BE2C (cell line): ENCODE data around the gene PDCD1LG2.

Experiments used
- DNase-seq: peaks from one replicate; pipeline ENCODE4 v3.0.0-alpha.2; 2020
- H3K27me3 ChIP-seq: fragments of 250-450 bp; sonication (Bioruptor Pico); 2 replicates; pipeline ENCODE4 v1.5.1; 2020; ENCODE audit warnings: mild to moderate bottlenecking
- H3K36me3 ChIP-seq: fragments of 250-450 bp; sonication (Bioruptor Pico); 2 replicates; pipeline ENCODE4 v1.5.1; 2020; ENCODE audit warnings: mild to moderate bottlenecking
- H3K4me1 ChIP-seq: fragments of 250-450 bp; sonication (Bioruptor Pico); 2 replicates; pipeline ENCODE4 v1.5.1; 2020
- H3K4me3 ChIP-seq: 2 replicates; pipeline ENCODE4 v1.5.1; 2011; ENCODE audit warnings: low read depth, low read length
- H3K9me3 ChIP-seq: fragments of 250-450 bp; sonication (Bioruptor Pico); 2 replicates; pipeline ENCODE4 v1.5.1; 2020
- TF ChIP-seq, protein P1 (sequence below): IDR thresholded peaks from 2 replicates; pipeline ENCODE4 v1.5.1; 2012; ENCODE audit warnings: mild to moderate bottlenecking, low read depth, low read length

Gene PDCD1LG2

DNA sequence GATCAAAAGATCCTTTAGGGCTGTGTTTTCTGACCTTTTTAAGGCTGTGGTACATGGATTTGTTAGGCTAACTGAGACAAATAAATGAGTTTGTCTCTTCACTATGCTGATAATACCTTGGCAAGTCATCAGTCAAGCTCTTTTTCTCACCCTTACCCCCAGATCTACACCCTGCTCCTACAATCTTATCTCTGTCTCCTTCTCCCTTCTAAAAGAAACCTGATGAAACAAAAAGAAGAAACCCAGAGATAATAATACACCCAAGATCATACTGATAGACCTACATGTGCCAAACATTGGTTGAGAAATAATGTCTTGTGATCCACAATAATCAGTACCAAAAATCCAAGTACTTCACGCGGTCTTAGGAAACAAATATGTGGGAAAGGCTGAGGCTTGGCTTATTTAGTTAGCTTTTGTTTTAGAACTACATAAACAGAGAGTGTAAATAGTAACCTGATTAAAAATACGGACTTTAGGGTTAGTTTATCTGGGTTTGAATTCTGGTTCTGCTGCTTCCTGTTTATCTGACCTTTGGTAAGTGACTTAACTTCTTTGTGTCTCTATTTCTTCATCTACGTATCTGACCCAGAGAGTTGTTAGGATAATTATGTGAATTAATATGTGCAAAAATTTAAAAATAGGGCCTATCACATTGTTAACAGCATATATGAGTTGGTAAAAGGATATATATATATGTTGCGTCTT is 24.8 kb upstream of the PDCD1LG2 start:
- H3K4me1 ChIP-seq: no peaks in the 10 kb centered on the region; the same call in 1 of the 2 replicates
- no peak for DNase-seq
- TF ChIP-seq, protein P1, sequence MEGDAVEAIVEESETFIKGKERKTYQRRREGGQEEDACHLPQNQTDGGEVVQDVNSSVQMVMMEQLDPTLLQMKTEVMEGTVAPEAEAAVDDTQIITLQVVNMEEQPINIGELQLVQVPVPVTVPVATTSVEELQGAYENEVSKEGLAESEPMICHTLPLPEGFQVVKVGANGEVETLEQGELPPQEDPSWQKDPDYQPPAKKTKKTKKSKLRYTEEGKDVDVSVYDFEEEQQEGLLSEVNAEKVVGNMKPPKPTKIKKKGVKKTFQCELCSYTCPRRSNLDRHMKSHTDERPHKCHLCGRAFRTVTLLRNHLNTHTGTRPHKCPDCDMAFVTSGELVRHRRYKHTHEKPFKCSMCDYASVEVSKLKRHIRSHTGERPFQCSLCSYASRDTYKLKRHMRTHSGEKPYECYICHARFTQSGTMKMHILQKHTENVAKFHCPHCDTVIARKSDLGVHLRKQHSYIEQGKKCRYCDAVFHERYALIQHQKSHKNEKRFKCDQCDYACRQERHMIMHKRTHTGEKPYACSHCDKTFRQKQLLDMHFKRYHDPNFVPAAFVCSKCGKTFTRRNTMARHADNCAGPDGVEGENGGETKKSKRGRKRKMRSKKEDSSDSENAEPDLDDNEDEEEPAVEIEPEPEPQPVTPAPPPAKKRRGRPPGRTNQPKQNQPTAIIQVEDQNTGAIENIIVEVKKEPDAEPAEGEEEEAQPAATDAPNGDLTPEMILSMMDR: no peak
- no peaks in the 10 kb centered on the region for H3K9me3 ChIP-seq
- H3K27me3 ChIP-seq: no peaks in the 10 kb centered on the region
- H3K4me3 ChIP-seq: no peak overlapping the region
- no peaks in the 10 kb centered on the region for H3K36me3 ChIP-seq

GRCh38 chr9:5486988-5487387 is 23.3 kb upstream of the PDCD1LG2 start:
- TF ChIP-seq, protein P1: no peak
- no peaks in the 10 kb centered on the region for H3K27me3 ChIP-seq
- H3K9me3 ChIP-seq: no peaks in the 10 kb centered on the region

DNA sequence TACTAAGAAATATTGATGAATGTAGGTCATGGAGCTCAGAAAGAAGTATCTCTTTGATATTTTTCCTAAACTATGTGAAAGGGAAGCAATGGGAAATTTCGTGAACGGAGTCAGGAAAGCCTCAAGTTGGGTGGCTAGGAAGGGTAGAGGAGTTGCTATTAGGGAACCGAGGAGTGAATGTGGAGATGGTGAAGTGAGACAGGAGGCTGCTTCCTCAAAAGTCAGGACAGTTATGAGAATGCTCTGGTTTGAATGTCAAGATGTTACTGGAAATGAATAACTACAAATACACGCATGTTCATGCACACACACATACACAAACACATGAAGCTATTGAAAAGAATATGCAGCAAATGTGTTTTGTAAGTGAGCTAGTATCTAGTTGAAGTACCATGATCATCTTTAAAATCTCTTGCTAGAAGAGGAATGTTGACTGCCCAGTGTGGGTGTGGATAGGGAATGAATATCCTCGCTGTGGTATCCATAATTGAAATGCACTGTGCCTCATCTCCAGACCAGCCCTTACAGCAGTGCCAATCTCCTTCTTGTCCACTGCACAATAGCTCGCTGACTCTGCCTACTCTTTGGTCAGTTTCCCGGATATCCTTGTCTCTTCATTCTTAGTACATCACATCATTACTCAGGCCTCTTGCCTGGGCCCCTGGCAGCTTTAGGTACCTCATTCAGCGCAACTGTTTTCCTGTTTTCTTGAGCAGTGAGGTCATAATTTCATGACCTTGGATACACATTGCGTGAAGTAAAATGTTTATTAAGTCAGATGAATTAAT is 21.9 kb upstream of the PDCD1LG2 start:
- DNase-seq: no peak
- H3K4me3 ChIP-seq: no peak overlapping the region
- H3K27me3 ChIP-seq: no peaks in the 10 kb centered on the region
- no peaks in the 10 kb centered on the region; the same call in 1 of the 2 replicates for H3K4me1 ChIP-seq
- H3K9me3 ChIP-seq: no peaks in the 10 kb centered on the region
- no peaks in the 10 kb centered on the region for H3K36me3 ChIP-seq
- TF ChIP-seq, protein P1: no peak

More at GRCh38 chr9:5486988-5487387, 23.3 kb upstream of the PDCD1LG2 start:
- Histone ChIP-seq H3K4me3 (no peak overlapping the region), H3K36me3 (no peaks in the 10 kb centered on the region), H3K4me1 (no peaks in the 10 kb centered on the region; the same call in 1 of the 2 replicates)
- DNase-seq: no peak

DNA sequence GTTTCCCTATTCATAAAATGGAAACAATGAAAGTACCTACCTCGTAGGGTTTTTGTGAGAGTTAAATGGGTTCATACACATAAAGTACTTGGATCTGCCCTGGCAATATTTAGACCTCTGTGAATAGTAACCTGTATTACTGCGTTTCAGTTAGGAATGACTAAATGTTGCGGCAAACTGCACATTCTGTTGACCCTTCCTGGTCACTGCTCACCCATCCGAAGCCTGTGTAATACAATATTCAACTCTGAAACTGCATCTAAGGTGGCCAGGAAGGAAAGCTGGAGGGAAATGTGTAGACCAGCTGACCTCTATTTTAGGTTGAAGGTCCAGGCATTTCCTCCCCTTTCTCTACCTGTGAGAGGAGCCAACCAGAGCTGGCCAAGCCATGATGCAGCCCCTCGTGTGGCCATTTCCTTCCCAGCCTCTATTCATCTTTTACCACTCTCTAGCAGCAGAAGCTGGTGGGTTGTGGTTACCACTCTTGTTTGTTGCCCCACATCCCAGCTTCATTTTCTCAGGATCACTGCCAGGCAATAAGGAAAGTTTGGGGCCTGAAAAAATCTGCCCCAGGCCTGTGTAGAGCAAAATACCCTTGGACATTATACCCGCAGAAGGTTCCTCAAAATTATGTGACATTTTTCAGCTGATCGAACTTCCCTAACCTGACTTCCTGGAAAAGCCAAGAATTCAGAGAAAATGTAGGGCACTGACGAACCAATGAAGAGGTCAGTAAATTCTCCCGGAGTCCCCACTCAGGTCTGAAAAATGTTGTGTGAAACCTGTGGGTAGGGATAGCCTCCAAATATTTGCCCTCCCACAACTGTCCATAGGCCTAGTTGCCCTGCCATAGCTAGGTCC is 20.5 kb upstream of the PDCD1LG2 start:
- Histone ChIP-seq H3K36me3 (no peaks in the 10 kb centered on the region), H3K4me1 (no peaks in the 10 kb centered on the region; the same call in 1 of the 2 replicates), H3K27me3 (no peaks in the 10 kb centered on the region), H3K4me3 (no peak overlapping the region), H3K9me3 (no peaks in the 10 kb centered on the region)
- no peak for DNase-seq
- TF ChIP-seq, protein P1: no peak

GRCh38 chr9:5492965-5493678 is 17.2 kb upstream of the PDCD1LG2 start:
- TF ChIP-seq, protein P1: no peak
- Histone ChIP-seq H3K4me1 (no peaks in the 10 kb centered on the region; the same call in 1 of the 2 replicates), H3K4me3 (no peak overlapping the region), H3K36me3 (no peaks in the 10 kb centered on the region), H3K9me3 (no peaks in the 10 kb centered on the region), H3K27me3 (no peaks in the 10 kb centered on the region)
- no peak for DNase-seq
